Urothelium cell line (cell line): ENCODE results near the gene WDR88.

Experiments used
- DNase-seq: peaks from one replicate; pipeline ENCODE4 v3.0.0; 2011; ENCODE audit warnings: low spot score, mixed read lengths
- FAIRE-seq: peaks from 2 replicates; lab custom pipeline; 2011; peaks lifted over from hg19 to GRCh38; lab: Jason Lieb, UNC

WDR88 gene, protein sequence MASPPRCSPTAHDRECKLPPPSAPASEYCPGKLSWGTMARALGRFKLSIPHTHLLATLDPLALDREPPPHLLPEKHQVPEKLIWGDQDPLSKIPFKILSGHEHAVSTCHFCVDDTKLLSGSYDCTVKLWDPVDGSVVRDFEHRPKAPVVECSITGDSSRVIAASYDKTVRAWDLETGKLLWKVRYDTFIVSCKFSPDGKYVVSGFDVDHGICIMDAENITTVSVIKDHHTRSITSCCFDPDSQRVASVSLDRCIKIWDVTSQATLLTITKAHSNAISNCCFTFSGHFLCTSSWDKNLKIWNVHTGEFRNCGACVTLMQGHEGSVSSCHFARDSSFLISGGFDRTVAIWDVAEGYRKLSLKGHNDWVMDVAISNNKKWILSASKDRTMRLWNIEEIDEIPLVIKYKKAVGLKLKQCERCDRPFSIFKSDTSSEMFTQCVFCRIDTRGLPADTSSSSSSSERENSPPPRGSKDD

DNA sequence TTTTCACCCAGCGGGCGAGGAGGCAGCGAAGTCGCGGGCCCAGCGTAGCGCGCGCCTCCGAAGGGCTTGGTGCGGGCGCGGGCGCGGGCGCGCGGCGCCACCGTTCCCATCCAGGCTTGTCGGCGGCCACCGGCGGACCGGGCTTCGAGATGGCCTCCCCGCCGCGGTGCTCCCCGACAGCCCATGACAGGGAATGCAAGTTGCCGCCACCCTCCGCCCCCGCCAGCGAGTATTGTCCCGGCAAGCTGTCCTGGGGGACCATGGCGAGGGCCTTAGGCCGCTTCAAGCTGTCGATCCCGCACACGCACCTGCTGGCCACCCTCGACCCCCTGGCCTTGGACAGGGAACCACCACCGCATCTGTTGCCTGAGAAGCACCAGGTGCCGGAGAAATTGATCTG, at the start of gene WDR88:
TSS of gene WDR88 (plus strand) at position 94 of the 400 bp plus-strand sequence. CDS start at position 150, 56 bp downstream.
- FAIRE-seq (no peak), DNase-seq (no peak)

DNA sequence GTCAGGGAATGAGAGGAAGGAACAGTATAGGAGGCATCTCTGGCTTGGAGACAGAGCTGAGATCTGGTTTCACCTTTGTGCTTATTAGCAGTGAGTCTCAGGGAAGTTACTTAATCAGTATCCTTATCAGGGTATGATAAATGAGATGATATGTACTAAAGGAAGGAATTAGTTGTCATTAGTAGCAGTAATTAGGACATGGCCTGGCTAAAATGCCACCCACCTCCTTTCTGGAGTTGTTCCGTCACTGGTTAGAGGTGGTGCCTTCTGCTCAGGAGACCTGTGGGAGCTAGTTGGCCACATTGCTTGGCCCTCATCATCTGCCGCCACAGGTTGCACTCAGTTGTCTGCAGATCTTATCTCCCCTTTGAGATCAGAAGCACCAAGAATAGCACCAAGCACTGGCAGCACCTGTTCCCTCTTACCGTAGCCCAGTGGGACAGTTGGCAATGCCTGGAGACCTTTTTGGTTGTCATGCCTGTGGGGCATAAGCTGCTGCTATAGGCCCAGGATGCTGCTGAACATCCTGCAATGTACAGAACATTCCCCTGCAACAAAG, 46.3 kb upstream of the WDR88 start:
- FAIRE-seq (no peak), DNase-seq (no peak)

DNA sequence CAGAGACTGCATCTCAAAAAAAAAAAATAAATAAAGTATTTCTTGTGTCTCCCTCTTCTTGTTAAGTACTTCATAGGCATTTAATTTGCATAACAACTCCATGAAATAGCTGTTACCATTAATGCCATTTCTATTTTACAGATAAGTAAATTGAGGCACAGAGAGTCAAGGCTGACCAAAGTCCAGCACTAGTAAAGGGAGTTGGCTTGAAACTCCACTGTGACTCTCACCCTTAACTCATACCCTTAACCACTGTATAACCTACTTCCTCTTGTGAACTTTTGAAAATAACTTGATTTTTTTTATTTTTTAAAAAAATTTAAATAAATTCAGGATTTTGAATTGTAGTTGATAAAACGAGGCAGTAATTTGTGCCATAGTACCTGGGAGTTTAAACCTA, 45.0 kb upstream of the WDR88 start:
- DNase-seq (no peak), FAIRE-seq (no peak)

DNA sequence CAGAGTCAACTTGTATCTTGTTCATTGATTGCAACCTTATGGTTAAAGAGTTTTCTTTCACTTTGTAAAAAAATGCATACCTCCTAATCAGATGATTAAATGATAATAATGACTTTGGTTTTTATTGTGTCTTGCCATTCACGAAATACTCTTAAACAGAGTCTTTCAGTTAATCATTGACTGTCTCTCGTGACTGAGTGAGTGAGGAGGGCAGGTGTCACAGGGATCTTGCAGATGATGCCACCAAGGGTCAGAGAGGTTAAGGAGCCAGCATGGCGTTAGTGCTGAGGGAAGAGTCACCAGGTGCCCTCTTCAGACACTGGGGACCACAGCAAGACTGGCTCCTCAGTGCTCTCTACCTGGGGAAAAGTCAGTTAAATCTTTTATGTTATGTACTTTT, 42.9 kb upstream of the WDR88 start:
- no peak for DNase-seq
- FAIRE-seq: no peak

DNA sequence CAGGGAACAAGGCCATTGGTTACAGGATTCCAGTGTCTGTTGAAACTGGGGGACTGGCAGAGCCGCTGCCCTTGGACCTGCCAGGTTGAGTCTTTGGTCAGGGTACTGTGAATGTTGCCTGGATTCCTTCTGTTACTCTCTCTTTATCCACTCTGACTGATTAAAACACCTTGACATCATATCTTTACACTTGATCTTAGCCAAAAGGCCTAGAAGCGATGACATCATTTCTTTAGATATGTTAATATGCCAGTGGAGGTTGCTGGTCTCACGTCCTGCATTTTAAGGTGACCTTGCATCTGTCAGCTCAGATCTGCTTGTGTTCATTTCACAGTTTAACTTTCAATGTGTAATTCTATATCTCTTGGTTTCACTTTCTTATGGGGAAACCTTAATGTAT, 41.7 kb upstream of the WDR88 start:
- no peak for FAIRE-seq
- DNase-seq: no peak

DNA sequence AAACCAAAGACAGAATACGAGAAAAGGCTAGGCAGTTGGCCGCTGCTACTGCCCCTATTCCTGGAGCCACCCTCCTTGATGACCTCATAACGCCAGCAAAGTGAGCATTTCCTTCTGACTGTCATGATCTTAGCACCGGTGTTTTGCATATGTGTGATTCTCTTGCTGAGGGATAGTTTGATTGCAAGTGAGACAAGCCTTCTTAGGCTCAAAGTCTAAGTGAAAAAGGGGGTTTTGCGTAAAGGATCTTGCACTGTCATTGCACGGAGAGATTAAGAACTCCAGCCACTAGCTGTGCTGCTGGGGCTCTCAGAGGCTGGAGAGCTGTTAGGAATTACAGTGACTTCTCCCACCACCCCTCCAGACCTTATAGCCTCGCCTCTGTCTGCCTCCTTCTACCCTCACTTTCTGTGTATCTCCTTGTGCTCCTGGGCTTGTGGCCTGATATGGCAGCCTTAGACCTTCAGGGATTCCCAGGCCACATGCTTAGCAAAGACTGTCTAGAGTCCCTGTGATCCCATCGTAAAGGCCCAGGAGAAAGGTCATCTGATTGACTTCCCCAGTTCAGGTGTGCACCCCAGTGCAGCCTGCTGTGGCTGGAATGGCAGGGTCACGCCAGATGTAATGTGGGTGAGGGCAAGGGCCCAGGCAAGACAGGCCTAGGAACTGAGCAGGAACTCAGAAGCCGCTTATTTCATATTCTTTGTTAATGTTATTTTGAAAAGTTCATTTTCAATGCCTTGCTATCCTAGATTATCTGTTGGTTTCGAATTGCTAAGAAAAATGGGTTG, 38.3 kb upstream of the WDR88 start:
- no peak for FAIRE-seq
- no peak for DNase-seq

DNA sequence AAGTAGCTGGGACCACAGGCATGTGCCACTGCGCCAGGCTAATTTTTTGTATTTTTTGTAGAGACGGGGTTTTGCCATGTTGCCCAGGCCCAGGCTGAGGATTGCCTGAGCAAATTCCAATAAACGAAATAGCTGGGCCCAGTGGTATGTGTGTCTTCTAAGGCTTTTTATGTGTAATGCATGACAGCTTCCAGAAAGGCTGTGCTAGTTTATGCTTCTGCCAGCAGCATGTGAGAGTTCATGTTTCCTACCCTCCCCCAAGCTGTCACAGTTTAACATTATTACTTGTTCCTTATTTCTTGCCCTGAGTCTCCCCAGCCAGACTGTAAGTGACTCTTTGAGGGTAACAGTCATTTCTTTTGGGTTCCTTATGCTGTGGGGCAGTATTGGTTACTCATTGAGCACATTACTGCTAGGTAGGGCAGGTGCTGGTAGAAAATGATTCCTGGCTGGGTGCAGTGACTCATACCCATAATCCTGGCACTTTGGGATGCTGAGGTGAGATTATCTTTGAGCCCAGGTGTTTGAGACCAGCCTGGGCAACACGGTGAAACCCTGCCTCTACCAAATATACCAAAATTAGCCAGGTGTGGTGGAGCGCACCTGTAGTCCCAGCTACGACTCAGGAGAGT, 37.4 kb upstream of the WDR88 start:
- FAIRE-seq: no peak
- DNase-seq: no peak

DNA sequence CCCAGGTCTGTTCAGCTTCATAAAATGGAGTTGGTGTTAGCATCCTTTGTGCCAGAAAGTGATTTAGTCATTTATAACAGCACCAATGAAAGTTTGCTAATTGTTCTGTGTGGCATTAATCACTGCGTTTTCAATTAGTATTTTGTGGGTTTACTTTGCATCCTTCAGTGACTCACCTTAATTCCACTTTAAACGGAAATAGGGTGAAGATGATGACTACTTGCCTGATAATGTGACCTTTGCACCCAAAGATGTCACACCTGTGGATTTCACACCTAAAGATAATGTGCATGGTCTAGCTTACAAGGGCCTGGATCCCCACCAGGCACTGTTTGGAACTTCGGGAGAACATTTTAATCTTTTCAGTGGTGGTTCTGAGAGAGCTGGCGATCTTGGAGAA, 35.9 kb upstream of the WDR88 start:
- FAIRE-seq: no peak

DNA sequence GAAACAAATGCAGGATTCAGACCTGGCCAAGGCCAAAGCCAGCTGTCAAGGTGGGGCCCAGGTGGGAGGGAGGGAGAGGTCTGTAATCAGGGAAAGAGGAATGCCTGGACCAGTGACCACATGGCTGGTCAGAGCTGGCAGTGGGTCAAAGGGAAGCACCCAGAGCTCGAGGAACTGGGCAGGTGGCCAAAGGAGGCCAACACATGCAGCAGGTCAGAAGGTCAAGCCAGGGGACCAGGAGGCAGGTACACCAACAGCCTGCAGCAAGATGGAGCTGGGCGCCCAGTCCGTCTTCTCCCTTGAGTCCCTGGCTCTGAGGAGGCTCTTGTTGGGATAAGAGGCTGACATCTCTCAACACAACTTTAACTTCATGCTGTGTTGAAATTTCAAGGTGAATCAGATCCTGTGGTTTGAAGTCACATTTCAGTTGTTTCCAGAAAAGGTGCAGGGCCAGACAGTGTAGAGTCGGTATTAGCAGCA, 33.8 kb upstream of the WDR88 start:
- FAIRE-seq (no peak), DNase-seq (no peak)

More for the DNA sequence above, 35.9 kb upstream of the WDR88 start:
- no peak for DNase-seq

DNA sequence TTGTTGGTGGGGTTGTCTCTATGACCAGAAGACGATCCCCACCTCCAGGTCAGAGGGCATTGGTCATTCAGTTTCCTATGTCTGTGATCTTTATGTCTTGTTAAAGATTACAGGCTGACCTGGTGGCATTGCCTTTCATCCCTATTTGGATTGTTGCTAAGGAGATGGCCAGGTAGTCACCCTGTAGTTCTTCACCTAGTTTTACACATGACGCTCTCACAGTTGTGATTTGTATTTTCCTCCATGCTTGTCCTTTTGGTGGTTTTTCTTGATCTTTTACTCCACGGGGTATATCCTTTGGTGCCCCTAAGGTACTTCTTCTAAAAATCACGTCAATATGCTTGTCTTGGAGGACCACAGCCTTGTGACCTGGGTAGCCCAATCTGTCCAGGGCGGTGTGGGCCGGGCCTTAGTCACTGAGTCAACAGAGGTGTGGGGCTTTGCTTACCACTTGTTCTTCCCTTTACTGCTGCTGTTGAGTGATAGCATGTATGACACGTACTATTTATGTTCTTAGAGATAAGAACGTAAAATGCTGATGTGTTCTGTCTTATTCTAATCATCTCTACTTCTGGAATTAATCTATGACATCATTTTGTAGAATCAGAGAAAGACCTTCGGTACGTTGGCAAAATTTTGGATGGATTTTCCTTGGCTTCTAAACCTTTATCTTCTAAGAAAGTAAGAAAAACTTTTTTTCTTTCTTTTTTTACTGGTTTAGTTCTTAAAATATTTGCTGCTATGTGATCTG, 30.8 kb upstream of the WDR88 start:
- FAIRE-seq (no peak), DNase-seq (no peak)

DNA sequence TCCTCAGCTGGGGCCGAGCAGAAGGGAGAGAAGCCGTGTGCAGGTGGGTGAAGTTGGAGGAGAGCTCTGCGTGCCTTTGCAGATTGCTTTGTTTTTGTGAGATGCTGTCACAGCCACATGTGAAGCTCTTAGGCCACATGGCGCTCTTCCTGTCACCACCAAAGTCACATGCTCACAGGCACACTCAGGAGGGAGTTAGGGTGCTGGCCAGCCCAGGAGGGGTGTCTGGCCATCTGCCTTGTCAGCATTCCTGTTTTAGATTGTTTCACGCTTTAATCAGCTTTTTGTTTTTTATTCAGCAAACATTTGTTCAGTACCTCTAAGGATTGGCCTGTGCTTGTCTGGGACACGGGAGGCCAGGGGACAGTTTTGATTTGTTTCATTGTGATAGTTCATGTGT, 29.0 kb upstream of the WDR88 start:
- FAIRE-seq (no peak), DNase-seq (no peak)

DNA sequence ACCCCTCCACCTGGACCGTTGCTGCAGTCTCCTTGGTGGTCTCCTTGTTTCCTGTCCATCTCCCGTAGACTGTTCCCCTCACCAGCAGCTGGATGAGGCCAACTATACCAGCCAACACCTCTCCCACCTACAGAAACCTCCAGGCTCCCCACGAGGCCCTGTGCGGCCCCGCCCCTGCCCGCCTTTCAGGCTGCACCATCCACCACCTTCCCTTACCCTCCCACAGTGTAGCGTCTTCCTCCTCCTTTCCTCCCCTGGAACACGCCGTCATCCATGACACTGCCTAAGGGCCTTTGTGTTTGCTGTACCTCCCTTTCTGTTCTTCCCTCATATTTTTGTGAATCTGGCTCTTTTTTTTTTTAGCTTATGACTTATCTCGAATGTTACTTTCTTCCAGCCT, 23.8 kb upstream of the WDR88 start:
- FAIRE-seq (no peak), DNase-seq (no peak)

DNA sequence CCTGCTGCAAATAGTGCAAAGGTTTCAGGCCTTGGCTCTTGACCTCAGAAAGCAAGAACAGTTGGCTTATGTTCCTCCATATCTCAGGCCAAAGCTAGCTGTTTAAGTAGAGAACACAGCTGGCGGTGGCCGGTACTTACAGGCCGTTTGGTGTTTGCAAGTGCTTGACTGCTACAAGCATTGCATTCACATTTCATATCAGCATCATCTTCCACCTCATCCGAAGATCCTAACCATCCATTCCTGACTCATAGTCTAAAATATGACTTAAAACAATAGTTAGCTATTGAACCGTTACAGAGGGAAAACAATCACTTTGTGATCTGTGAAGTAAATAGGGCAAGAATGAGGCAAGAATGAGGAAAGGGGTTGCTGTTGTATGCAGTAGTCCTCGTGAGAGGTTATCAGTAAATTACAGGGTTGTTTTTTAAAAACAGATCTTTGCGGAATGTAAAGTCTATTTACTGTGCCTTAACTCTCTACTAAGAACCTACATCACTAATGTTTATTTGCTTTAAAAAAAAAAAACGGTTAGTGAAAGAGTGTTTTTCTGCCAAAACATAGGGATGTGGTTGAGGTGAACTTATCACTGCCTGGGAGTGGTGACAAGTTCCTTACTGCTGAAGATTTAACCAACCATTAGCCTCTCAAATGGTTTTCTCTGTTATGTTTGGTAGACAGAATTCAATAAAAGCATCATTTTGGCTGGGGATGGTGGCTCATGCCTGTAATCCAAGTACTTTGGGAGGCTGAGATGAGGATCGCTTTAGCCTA, 21.6 kb upstream of the WDR88 start:
- no peak for FAIRE-seq

DNA sequence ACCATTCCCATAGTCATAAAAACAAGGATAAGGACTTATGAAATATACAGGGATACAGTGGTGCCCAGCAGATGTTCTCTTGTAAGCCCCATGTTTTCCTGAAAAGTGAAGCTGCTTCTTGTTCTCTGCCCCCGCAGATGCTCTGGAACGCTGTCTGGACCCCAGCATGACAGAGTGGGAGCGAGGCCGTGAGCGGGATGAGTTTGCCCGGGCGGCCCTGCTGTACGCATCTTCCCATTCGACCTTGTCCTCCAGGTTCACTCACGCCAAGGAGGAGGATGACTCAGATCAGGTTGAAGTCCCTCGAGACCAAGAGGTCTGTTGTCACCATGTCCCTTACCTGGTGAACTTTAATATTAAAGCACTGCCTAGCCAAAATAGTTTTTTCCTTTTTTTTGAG, 20.3 kb upstream of the WDR88 start:
- DNase-seq: no peak
- FAIRE-seq: no peak

More for the DNA sequence above, 21.6 kb upstream of the WDR88 start:
- no peak for DNase-seq

DNA sequence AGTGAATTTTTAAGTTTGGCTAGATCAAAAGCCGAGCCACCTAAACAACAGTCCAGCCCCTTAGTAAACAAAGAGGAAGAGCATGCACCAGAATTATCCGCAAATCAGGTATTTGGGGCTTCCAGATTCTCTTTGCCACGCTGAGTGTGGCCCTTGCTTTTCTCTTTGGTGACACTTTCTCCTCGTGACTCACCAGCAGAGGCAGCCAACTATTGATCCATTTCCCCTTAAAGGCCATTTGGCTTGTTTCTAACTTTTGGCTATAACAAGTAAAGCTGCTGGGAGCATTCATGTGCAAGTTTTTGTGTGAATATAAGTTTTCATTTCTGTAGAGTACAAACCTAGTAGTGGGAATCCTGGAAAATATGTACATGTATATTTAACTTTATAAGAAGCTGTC, 17.6 kb upstream of the WDR88 start:
- no peak for FAIRE-seq

DNA sequence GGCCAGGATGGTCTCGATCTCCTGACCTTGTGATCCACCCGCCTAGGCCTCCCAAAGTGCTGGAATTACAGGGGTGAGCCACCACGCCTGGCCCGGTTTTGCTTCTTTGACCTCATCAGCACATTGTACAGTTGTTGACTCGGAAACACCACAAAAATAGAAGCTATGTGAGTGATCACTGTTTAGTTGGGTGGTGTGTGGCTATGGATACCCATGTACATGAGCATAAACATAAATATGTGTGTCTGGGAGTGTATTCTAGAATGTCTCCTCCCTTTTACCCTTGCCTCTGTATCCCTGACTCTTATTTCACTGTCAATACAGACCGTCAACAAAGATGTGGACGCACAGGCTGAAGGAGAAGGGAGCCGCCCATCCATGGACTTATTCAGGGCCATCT, 14.4 kb upstream of the WDR88 start:
- FAIRE-seq (no peak), DNase-seq (no peak)

More for the DNA sequence above, 17.6 kb upstream of the WDR88 start:
- no peak for DNase-seq

DNA sequence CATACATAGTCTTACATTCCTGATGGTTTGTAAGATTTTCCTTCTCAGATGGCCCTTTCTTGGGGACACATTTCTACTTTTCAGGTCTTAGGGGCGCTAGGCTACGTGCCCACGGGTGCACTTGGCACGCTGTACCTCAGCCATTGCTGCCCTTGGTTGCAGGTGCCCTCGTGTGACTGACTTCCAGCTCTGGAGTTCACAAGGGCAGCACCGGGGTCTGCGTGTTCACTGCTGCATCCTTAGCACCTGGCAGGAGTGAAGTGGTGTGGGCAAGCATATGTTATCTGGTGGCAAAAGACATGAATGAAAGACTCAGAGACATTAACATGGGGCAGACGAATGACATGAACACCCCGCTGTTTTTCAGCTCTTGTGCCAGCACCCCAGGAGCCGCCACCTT, 13.3 kb upstream of the WDR88 start:
- DNase-seq: no peak
- FAIRE-seq: no peak

DNA sequence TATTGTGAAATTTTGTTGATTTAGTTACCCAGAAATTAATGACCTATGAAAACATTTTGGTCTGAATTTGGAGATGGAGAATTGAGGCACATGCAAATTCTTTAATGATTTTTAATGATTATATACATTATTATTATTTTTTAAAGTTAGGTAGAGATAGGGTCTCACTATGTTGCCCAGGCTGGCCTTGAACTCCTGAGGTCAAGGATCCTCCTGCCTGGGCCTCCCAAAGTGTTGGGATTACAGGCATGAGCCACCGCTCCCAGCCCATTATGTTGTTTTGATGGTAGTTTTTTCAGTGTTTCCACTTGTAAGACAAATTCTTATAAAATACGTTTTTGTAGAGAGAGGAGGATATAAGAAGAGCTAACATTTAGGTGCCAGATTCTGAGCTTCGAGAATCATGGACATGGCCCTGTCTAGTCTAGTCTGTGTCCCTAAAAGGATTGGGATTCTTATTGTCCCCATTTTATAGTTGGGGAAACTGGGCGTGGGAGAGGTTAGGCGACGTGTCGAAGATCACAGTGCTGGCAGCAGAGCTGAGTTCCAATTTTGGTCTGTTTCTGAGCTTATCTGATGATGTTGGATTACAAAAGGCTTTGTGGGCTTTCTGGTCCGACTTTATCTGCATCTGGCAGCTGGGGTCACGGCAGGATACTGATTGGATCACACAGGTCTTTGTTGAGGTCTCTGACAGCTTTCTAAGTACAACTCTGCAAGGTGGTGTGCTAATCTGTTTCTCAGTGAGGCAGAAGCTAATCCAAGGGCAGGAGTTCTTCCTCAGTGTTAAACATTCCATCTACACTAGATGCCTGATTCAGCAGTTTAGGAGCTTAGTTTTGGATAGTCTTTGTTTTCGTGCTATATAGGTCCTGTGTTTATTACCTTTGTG, 7.5 kb upstream of the WDR88 start:
- no peak for FAIRE-seq
- DNase-seq: no peak
